CD14-positive monocyte (primary cell): ENCODE results near the gene NTN5. TPM values are rescaled to one million over a fixed set of nuclear protein-coding genes. Genes with fewer than 3 reads are reported as not detected.
A peak's percentile ranks its signal among the peaks of the same experiment; 100 is the strongest.

Source experiments
- DNase-seq, 3 donors: peaks; one replicate each; pipeline ENCODE4 v3.0.0-alpha.2; 2011 to 2022
- H2AFZ ChIP-seq: 2 replicates; pipeline ENCODE4 v1.6.0; 2012; ENCODE audit warnings: mild to moderate bottlenecking, low read depth, low read length, inconsistent platforms; ENCODE audit not compliant: insufficient read depth, poor library complexity, severe bottlenecking
- H3K27ac ChIP-seq, 2 donors: 1 replicate in 1 of 2; 2 replicates in 1 of 2; pipeline ENCODE4 v1.5.1; 2012 to 2013; ENCODE audit warnings: low read length in 2 of 2, control low read depth in 1 of 2, inconsistent platforms in 1 of 2, low read depth in 1 of 2, mild to moderate bottlenecking in 1 of 2
- H3K27me3 ChIP-seq, 2 donors: one replicate each; pipeline versions ENCODE4 v1.6.0 to v1.6.1; 2011 to 2013; ENCODE audit warnings: low read length in 2 of 2; ENCODE audit not compliant: control insufficient read depth in 2 of 2, insufficient read depth in 2 of 2
- H3K36me3 ChIP-seq, 2 donors: replicated peaks in 1 of 2; 1 replicate in 1 of 2; 2 replicates in 1 of 2; pipeline versions ENCODE4 v1.5.1 to v1.6.1; 2012 to 2013; ENCODE audit warnings: low read length in 2 of 2, control low read depth in 1 of 2, inconsistent platforms in 1 of 2, mild to moderate bottlenecking in 1 of 2; ENCODE audit not compliant: insufficient read depth in 2 of 2, control insufficient read depth in 1 of 2
- H3K4me1 ChIP-seq, 2 donors: 1 replicate in 1 of 2; 2 replicates in 1 of 2; pipeline versions ENCODE4 v1.5.1 to v1.6.1; 2012 to 2013; ENCODE audit warnings: low read length in 2 of 2, control low read depth in 1 of 2, inconsistent platforms in 1 of 2, mild to moderate bottlenecking in 1 of 2, moderate library complexity in 1 of 2; ENCODE audit not compliant: insufficient read depth in 2 of 2, control insufficient read depth in 1 of 2
- H3K4me2 ChIP-seq: replicated peaks from 2 replicates; pipeline ENCODE3; 2012; ENCODE audit warnings: low read length, moderate library complexity, mild to moderate bottlenecking; ENCODE audit not compliant: poor library complexity, severe bottlenecking; ENCODE audit errors: extremely low read depth
- H3K4me3 ChIP-seq, 3 experiments: fragments of 200-600 bp in 1 of 3; sonication (generic) in 1 of 3; replicated peaks in 1 of 3; 1 replicate in 2 of 3; 2 replicates in 1 of 3; pipeline ENCODE4 v1.5.1; 2011 to 2013; ENCODE audit warnings: low read length in 3 of 3, mild to moderate bottlenecking in 3 of 3, control low read depth in 2 of 3, low read depth in 2 of 3, inconsistent platforms in 1 of 3, moderate library complexity in 1 of 3
- H3K79me2 ChIP-seq: 2 replicates; pipeline ENCODE4 v1.6.0; 2012; ENCODE audit warnings: mild to moderate bottlenecking, control low read depth, inconsistent platforms, low read length, moderate library complexity; ENCODE audit not compliant: insufficient read depth
- H3K9ac ChIP-seq: 2 replicates; pipeline ENCODE4 v1.6.0; 2017; ENCODE audit warnings: low read length, mild to moderate bottlenecking; ENCODE audit not compliant: insufficient read depth, poor library complexity, severe bottlenecking
- H3K9me3 ChIP-seq, 2 donors: replicated peaks in 1 of 2; 1 replicate in 1 of 2; 2 replicates in 1 of 2; pipeline versions ENCODE4 v1.5.1 to v1.6.1; 2012 to 2013; ENCODE audit warnings: low read length in 2 of 2, control low read depth in 1 of 2; ENCODE audit not compliant: control insufficient read depth in 1 of 2, insufficient read depth in 1 of 2
- H4K20me1 ChIP-seq: 2 replicates; pipeline ENCODE4 v1.6.0; 2012; ENCODE audit warnings: mild to moderate bottlenecking, low read length, control low read depth, moderate library complexity; ENCODE audit not compliant: insufficient read depth
- H3K27ac Mint-ChIP-seq, 7 donors: one replicate each; pipeline ENCODE4 v1.8.0; 2020; ENCODE audit warnings: mild to moderate bottlenecking in 7 of 7, mixed read lengths in 7 of 7, moderate library complexity in 6 of 7, inconsistent platforms in 2 of 7
- H3K27me3 Mint-ChIP-seq, 3 donors: one replicate each; pipeline ENCODE4 v1.8.0; 2021 to 2022; ENCODE audit warnings: low read depth in 3 of 3, mild to moderate bottlenecking in 3 of 3, mixed read lengths in 3 of 3, moderate library complexity in 3 of 3, inconsistent platforms in 1 of 3
- H3K36me3 Mint-ChIP-seq, 2 donors: one replicate each; pipeline ENCODE4 v1.8.0; 2020; ENCODE audit warnings: mixed read lengths in 2 of 2, inconsistent platforms in 1 of 2, mild to moderate bottlenecking in 1 of 2
- H3K4me1 Mint-ChIP-seq: one replicate; pipeline ENCODE4 v1.8.0; 2020; ENCODE audit warnings: mild to moderate bottlenecking, mixed read lengths
- H3K4me3 Mint-ChIP-seq, 2 donors: one replicate each; pipeline ENCODE4 v1.8.0; 2020; ENCODE audit warnings: mild to moderate bottlenecking in 2 of 2, mixed read lengths in 2 of 2, moderate library complexity in 1 of 2
- H3K9me3 Mint-ChIP-seq, 7 donors: one replicate each; pipeline ENCODE4 v1.8.0; 2020 to 2022; ENCODE audit warnings: mixed read lengths in 7 of 7, mild to moderate bottlenecking in 6 of 7, moderate library complexity in 6 of 7, inconsistent platforms in 2 of 7
- CTCF ChIP-seq: fragments of 200-600 bp; IDR thresholded peaks from one replicate; pipeline ENCODE4 v1.8.0; 2022; ENCODE audit warnings: antibody characterized with exemption, mild to moderate bottlenecking
- WGBS: methylation state at CpG from one replicate; pipeline ENCODE4 v1.1.5; 2013; ENCODE audit warnings: missing lambda C conversion rate; ENCODE audit not compliant: insufficient coverage; 5-methylcytosine and 5-hydroxymethylcytosine counted together
- intact Hi-C, 2 donors: fragments of 100-400 bp; cut with micrococcal nuclease; formaldehyde crosslinking; loops; one replicate each; pipeline versions ENCODE4 v1.15.0 to v1.15.1; 2023
- polyA plus RNA-seq, 3 donors: library from polyadenylated mRNA; depleted of rRNA in 1 of 3; unstranded in 2 of 3; stranded (reverse) in 1 of 3; fragments of 300-500 nt in 2 of 3; fragments of >200 nt in 1 of 3; fragmentation: Illumina TruSeq in 2 of 3; gene quantifications; 1 replicate in 2 of 3; 2 replicates in 1 of 3; pipeline ENCODE4 v1.2.3, GENCODE V29; 2012 to 2021

The NTN5 gene
- polyA plus RNA-seq, 3 donors = 0.44 TPM; not detected in 2

GRCh38 chr19:48637948-48638830, 34.6 kb downstream of the NTN5 start:
- peak overlapping the region; percentile 98 to 99 for H3K4me3 Mint-ChIP-seq
- peak overlapping the region; percentile 84 for H3K9ac ChIP-seq
- peaks cover 43% of the 10 kb centered on the region for H3K4me1 Mint-ChIP-seq
- peak overlapping the region; percentile 70 to 86 (median 84) for H3K4me3 ChIP-seq
- H2AFZ ChIP-seq = peak overlapping the region; percentile 77
- peak overlapping the region; percentile 93 for H3K4me2 ChIP-seq
- peak overlapping the region; percentile 95 to 96 for H3K27ac ChIP-seq
- peaks cover 10% of the 10 kb centered on the region for H4K20me1 ChIP-seq
- peaks cover 3 to 11% (median 9%) of the 10 kb centered on the region in 3 donors for H3K27me3 Mint-ChIP-seq
- H3K9me3 Mint-ChIP-seq = peaks cover 0 to 3% (median 1%) of the 10 kb centered on the region in 7 donors
- no peaks in the 10 kb centered on the region for H3K27me3 ChIP-seq
- peak overlapping the region; percentile 96 to 99 (median 99) for H3K27ac Mint-ChIP-seq
- peak; percentile 84 to 93 (median 91) for DNase-seq
- 2% methylated on average over 22 of the region's 29 CpGs for WGBS
- H3K36me3 ChIP-seq = peaks cover 1 to 2% of the 10 kb centered on the region in 2 donors
- no peak for TF ChIP-seq CTCF
- H3K4me1 ChIP-seq = peaks cover 40 to 66% of the 10 kb centered on the region in 2 donors
- no peaks in the 10 kb centered on the region for H3K9me3 ChIP-seq
- H3K79me2 ChIP-seq = peaks cover 40% of the 10 kb centered on the region
- peaks cover 6 to 8% of the 10 kb centered on the region in 2 donors for H3K36me3 Mint-ChIP-seq
- intact Hi-C loops = loop anchor here (5.0 to 10.0 kb wide), 3 partner anchors 313 to 329 kb away; partner anchors contain the start of genes FTL (in 2 of the 2) and EMP3 (in 1 of the 2)

- H3K27ac ChIP-seq = peak overlapping the region; percentile 95 to 96
- Mint-ChIP-seq H3K27me3 (peaks cover 3 to 10% (median 9%) of the 10 kb centered on the region in 3 donors), H3K27ac (peak overlapping the region; percentile 96 to 99 (median 99)), H3K36me3 (peaks cover 10 to 12% of the 10 kb centered on the region in 2 donors), H3K9me3 (peaks cover 0 to 3% (median 1%) of the 10 kb centered on the region in 7 donors), H3K4me1 (peaks cover 50% of the 10 kb centered on the region), H3K4me3 (peak overlapping the region; percentile 98 to 99)
- intact Hi-C loops = loop anchor here (5.0 to 10.0 kb wide), 3 partner anchors 313 to 330 kb away; partner anchors contain the start of genes FTL (in 2 of the 2) and EMP3 (in 1 of the 2)
- peak overlapping the region; percentile 70 to 86 (median 84) for H3K4me3 ChIP-seq
- peaks cover 6 to 8% of the 10 kb centered on the region in 2 donors for H3K36me3 ChIP-seq
- peak overlapping the region; percentile 93 for H3K4me2 ChIP-seq
- peaks cover 10% of the 10 kb centered on the region for H4K20me1 ChIP-seq
- H3K9me3 ChIP-seq = no peaks in the 10 kb centered on the region
- H3K4me1 ChIP-seq = peaks cover 47 to 73% of the 10 kb centered on the region in 2 donors
- H3K9ac ChIP-seq = peak overlapping the region; percentile 84
- under 1% methylated on average over 34 of the region's 38 CpGs for whole genome bisulfite sequencing
- no peaks in the 10 kb centered on the region for H3K27me3 ChIP-seq
- peak; percentile 97 to 99 (median 98) for DNase-seq
- peak overlapping the region; percentile 61 for H2AFZ ChIP-seq
- TF ChIP-seq CTCF = no peak
- H3K79me2 ChIP-seq = peaks cover 44% of the 10 kb centered on the region
Measured at GRCh38 chr19:48637449-48637947, 35.3 kb downstream of the NTN5 start.
